Calu3 (cell line): Measurements from ENCODE around the gene SH3BGRL3. TPM values are rescaled to one million over a fixed set of nuclear protein-coding genes. Genes with fewer than 3 reads are reported as not detected.
"Not testable (repeated sequence)": the region's sequence is repeated elsewhere in the genome, so short reads cannot be mapped to it uniquely, and the experiment has no call there.

Experiments used
- BruUV-seq: library from RNA; stranded (reverse); fragments of 400-500 nt; replicated peaks from 2 replicates; lab custom pipeline; 2021; lab: Mats Ljungman, UMichigan
- CTCF ChIA-PET: fragments of 300-600 bp; sonication (Branson Sonifier 250); formaldehyde crosslinking; loops from one replicate; lab custom pipeline; 2022; ENCODE audit warnings: antibody characterized with exemption; lab: Charles Lee
- DNase-seq: peaks from one replicate; pipeline ENCODE4 v3.0.0; 2022
- H3K27ac Mint-ChIP-seq: one replicate; pipeline ENCODE4 v1.8.0; 2022; ENCODE audit warnings: mixed read lengths; ENCODE audit not compliant: unreplicated experiment
- H3K27me3 Mint-ChIP-seq: one replicate; pipeline ENCODE4 v1.8.0; 2022; ENCODE audit warnings: mixed read lengths; ENCODE audit not compliant: unreplicated experiment
- H3K36me3 Mint-ChIP-seq: one replicate; pipeline ENCODE4 v1.8.0; 2022; ENCODE audit warnings: mild to moderate bottlenecking, moderate library complexity, mixed read lengths; ENCODE audit not compliant: insufficient read depth, unreplicated experiment
- H3K4me1 Mint-ChIP-seq: one replicate; pipeline ENCODE4 v1.8.0; 2022; ENCODE audit warnings: mild to moderate bottlenecking, low read depth, mixed read lengths; ENCODE audit not compliant: unreplicated experiment
- H3K4me3 Mint-ChIP-seq: one replicate; pipeline ENCODE4 v1.8.0; 2022; ENCODE audit warnings: mild to moderate bottlenecking, low read depth, moderate library complexity, mixed read lengths; ENCODE audit not compliant: unreplicated experiment
- H3K9me3 Mint-ChIP-seq: one replicate; pipeline ENCODE4 v1.8.0; 2022; ENCODE audit warnings: low read depth, mixed read lengths; ENCODE audit not compliant: unreplicated experiment
- CTCF ChIP-seq: fragments of 200-600 bp; IDR thresholded peaks from one replicate; pipeline ENCODE4 v1.8.0; 2022; ENCODE audit warnings: antibody characterized with exemption; ENCODE audit not compliant: unreplicated experiment
- intact Hi-C: fragments of 100-400 bp; cut with micrococcal nuclease; formaldehyde crosslinking; loops from one replicate; pipeline ENCODE4 v1.10.0; 2022; ENCODE audit not compliant: unreplicated experiment
- total RNA-seq: library from RNA; stranded (reverse); gene quantifications from 2 replicates; pipeline ENCODE4 v1.2.3, GENCODE V29; 2022

SH3BGRL3 gene
- total RNA-seq, 1 experiment from 2014 or later, result 74.6 TPM

GRCh38 chr1:26290122-26290881 is 10.4 kb downstream of the SH3BGRL3 start:
- intact Hi-C loops, result no loop called here
- Mint-ChIP-seq H3K9me3 (no peaks in the 10 kb centered on the region), H3K36me3 (peaks cover 3% of the 10 kb centered on the region), H3K4me1 (peaks cover under 1% of the 10 kb centered on the region), H3K4me3 (no peak overlapping the region), H3K27me3 (no peaks in the 10 kb centered on the region), H3K27ac (no peak overlapping the region)
- TF ChIP-seq CTCF, result no peak
- CTCF ChIA-PET, result no interaction called here
- no TSS peak for BruUV-seq
- no peak for DNase-seq

- no peaks in the 10 kb centered on the region for H3K36me3 Mint-ChIP-seq
- TF ChIP-seq CTCF, result no peak
- intact Hi-C loops, result no loop called here
- H3K4me1 Mint-ChIP-seq, result no peaks in the 10 kb centered on the region
- no peak for DNase-seq
- no TSS peak for BruUV-seq
- CTCF ChIA-PET, result no interaction called here
- no peaks in the 10 kb centered on the region for H3K27me3 Mint-ChIP-seq
- H3K9me3 Mint-ChIP-seq, result no peaks in the 10 kb centered on the region
- H3K27ac Mint-ChIP-seq, result no peak overlapping the region
- no peak overlapping the region for H3K4me3 Mint-ChIP-seq
Measured at GRCh38 chr1:26290882-26291261, 11.0 kb downstream of the SH3BGRL3 start.

- Mint-ChIP-seq H3K36me3 (no peaks in the 10 kb centered on the region), H3K4me1 (no peaks in the 10 kb centered on the region), H3K27me3 (no peaks in the 10 kb centered on the region), H3K27ac (no peak overlapping the region), H3K4me3 (no peak overlapping the region), H3K9me3 (no peaks in the 10 kb centered on the region)
- CTCF ChIA-PET, result no interaction called here
- DNase-seq, result no peak
- intact Hi-C loops, result no loop called here
- BruUV-seq, result no TSS peak
- no peak for TF ChIP-seq CTCF
Measured at GRCh38 chr1:26291433-26291832, 11.5 kb downstream of the SH3BGRL3 start.

- intact Hi-C loops, result no loop called here
- Mint-ChIP-seq H3K4me1 (no peaks in the 10 kb centered on the region), H3K36me3 (no peaks in the 10 kb centered on the region), H3K27me3 (no peaks in the 10 kb centered on the region), H3K27ac (no peak overlapping the region), H3K4me3 (no peak overlapping the region), H3K9me3 (no peaks in the 10 kb centered on the region)
- no TSS peak for BruUV-seq
- CTCF ChIA-PET, result interaction anchor here (0.6 kb wide), 1 partner anchor 17 kb away, joined by 3 read pairs; no protein-coding TSS in a partner anchor
- DNase-seq, result no peak
- TF ChIP-seq CTCF, result no peak
Measured at GRCh38 chr1:26291939-26292338, 12.1 kb downstream of the SH3BGRL3 start.

GRCh38 chr1:26292735-26293134 is 12.8 kb downstream of the SH3BGRL3 start:
- H3K4me3 Mint-ChIP-seq, DNase-seq, H3K4me1 Mint-ChIP-seq, H3K27me3 Mint-ChIP-seq, H3K36me3 Mint-ChIP-seq, intact Hi-C loops, BruUV-seq, H3K27ac Mint-ChIP-seq, H3K9me3 Mint-ChIP-seq: not testable (repeated sequence)
- CTCF ChIA-PET, result interaction anchor here (0.5 kb wide), 1 partner anchor 28 kb away, joined by 4 read pairs; no protein-coding TSS in a partner anchor
